T-helper 9 cell (primary cell): Measurements from ENCODE around the gene SPAG7.
A peak's percentile ranks its signal among the peaks of the same experiment; 100 is the strongest.

Experiments
- DNase-seq: peaks from one replicate; pipeline ENCODE4 v3.0.0-alpha.2; 2020
- total RNA-seq, 2 donors: gene quantifications; one replicate each; lab custom pipeline; 2026; lab: John Stamatoyannopoulos, UW

The SPAG7 gene, protein sequence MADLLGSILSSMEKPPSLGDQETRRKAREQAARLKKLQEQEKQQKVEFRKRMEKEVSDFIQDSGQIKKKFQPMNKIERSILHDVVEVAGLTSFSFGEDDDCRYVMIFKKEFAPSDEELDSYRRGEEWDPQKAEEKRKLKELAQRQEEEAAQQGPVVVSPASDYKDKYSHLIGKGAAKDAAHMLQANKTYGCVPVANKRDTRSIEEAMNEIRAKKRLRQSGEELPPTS
- total RNA-seq: 23.7 to 51.6 reads per million in 2 donors

DNA sequence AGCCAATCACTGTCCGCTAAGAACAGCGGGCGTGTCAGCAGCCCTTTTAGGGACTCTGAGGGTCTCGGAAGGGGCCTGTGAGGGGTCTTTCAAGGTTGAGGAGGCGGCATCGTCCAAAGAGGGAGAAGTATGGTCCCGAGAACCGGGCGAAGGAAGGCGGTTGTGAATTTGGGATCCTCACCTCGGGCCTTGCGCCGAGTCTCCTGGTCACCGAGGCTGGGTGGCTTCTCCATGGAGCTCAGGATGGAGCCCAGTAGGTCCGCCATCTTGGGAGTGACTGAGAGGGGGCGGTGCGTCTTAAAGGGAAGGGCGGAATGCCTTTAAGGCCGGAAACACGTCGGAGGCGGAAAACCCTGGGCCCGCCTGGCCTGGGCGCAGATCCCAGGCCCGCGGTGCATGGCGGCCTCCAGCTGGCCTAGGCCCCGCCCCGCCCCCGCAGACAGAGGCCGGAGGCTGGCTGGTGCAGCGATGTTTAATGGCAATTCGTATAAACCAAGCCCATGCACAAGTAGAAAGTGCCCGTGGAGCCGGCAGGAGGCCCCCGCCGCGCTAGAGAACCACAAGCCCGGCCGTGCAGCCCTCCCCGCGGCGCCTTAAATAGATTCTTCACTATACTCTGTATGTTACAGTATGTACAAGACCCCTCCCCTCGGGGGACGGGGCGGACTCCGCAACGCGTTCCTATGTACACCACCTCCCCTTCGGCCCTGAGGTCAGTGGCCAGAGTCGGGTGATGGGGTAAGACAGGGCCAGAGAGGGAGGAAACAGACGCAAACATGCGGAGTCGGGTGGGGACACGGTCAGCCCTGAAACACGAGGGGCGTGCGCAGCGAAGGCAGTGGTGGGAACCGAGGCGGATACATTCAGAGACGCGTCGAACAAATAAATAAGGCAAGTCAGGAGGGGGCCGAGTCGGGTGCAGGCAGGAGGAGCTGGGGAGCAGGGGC is at the start of gene SPAG7:
Gene SPAG7 (minus strand): TSS at position 279 of the 947 bp plus-strand sequence. CDS start 13 bp downstream, at position 266.
- peak; percentile 89 for DNase-seq

DNA sequence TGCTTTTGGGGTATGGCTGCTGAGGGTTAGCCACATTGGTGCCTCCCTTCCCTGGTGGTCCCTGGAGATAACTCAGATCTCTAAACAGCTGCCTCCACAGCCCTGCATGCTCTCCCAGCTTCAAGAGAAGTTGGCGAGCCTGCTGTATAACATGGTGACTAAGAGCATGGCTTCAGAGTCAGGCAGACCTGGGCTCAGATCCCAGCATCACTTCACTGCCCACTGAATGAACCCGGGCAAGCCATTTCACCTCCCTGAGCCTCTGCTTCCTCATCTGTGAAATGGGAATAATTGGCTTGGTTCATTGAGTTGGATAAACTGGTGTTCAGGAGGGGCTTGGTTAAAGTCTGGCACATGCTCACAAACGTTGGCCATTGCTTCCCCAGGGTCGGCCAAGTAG is 46.7 kb upstream of the SPAG7 start:
- DNase-seq: no peak

DNA sequence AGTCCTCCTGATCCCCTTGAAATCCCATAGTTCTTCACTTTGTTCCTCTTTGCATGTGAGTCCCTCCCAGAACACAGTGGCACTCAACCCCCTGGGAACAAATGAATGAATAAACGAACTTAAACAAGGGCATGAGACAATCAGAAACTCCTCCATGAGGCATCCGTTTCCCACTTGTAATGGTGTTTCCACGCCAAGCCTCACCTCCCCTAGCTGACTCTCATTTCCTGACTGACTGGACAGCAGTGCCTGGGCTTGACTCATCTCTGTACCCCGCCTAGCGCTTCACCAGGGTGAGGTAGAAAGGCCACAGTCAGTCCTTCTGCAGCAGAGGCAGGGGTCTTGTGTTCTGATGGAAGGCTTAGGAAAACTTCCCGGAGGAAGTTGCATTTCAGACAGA is 44.3 kb upstream of the SPAG7 start:
- no peak for DNase-seq

DNA sequence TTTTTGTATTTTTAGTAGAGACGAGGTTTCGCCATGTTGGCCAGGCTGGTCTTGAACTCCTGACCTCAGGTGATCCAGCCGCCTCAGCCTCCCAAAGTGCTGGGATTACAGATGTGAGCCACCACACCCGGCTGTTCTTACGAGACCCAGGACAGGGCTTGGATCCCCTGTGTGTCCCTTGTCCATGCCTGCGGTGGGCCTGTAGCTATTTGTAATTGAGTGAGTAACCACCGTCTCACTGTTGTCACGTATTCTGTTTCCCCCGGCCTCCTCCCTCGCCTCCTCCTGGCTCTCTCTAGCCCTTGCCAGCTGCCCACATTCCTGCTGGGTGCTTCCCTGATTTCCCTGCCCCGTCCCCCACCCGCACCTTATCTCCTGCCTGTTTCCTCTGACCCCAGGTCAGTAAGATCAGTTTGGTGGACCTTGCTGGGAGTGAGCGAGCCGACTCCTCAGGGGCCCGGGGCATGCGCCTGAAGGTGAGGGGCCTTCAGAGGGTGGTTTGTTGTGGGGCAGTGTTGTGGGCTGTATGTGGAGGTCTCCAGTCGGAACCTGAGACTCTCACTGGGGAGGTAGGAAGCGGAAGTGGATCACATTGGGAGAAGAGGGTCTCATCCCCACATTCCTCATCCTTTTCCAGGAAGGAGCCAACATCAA is 35.7 kb upstream of the SPAG7 start:
- no peak for DNase-seq

DNA sequence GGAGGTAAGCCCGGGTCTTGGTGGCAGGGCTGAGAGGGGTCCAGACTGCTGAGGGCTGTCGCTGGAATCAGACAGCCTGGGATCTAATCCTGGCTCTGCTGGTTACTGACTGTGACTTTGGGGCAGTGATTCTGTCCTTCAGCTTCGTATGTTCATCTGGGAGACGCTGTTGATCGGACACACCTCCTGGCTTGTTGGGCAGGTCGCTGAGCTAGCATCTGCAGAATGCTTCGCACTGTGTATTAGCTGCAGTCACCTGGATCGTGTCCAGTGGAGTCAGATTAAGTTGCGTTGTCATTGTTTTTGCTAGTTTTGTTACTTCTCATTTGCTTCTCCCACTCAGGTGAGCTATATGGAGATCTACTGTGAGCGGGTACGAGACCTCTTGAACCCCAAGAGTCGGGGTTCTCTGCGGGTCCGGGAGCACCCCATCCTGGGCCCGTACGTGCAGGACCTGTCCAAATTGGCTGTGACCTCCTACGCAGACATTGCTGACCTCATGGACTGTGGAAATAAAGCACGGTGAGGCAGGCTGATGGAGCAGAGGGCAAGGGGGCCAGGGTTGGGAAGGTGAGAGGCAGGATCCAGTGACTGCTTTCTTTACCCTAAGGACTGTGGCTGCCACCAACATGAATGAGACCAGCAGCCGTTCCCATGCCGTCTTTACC is 34.6 kb upstream of the SPAG7 start:
- DNase-seq: no peak

DNA sequence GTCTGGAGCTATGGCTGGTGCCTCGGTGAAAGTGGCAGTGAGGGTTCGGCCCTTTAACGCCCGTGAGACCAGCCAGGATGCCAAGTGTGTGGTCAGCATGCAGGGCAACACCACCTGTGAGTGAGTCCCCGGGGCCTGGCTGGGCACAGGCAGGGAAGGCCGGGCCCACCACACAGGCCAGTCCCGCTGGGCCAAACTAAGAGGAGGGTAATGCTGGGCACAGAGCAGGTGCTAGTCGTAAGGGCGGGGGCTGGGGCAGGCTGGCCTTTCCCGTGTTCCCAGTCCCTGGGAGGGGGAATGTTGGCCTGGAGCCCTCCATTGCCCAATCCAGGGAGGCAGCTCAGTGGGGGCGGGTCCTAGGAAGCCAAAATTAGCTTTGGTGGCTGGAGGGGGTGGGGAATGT is 32.6 kb upstream of the SPAG7 start:
- DNase-seq: no peak

DNA sequence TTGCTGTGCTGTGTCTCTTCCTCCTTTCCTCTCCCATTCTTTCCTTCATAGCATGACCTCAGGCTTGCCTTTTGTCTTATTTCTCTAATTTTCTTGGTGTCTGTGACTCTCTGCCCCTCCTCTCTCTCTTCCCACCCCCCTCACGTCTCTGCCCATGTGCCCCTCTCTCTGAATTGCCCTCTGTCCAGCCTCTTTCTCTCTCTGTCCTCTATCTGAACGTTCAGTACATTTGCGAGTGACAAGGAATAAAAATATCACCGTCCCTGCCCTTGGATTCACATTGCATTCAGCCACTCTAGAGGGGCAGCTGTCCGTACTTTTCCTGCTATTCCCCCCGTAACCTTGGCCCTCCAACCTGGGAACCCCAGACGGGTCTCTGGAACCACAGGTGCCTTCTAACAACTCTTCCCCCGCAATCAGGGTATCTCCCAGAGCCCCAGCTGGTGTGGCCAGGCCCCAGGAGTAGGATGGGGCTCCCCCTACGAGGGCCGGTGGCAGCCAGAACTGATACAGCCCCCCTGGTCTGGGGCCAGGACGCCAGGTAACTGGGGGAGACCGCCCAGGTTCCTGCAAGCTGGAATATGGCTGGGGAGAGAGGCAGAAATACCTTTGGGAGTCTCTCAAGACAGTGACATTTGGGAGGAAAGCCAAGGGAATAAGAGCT is 31.9 kb upstream of the SPAG7 start:
- no peak for DNase-seq

DNA sequence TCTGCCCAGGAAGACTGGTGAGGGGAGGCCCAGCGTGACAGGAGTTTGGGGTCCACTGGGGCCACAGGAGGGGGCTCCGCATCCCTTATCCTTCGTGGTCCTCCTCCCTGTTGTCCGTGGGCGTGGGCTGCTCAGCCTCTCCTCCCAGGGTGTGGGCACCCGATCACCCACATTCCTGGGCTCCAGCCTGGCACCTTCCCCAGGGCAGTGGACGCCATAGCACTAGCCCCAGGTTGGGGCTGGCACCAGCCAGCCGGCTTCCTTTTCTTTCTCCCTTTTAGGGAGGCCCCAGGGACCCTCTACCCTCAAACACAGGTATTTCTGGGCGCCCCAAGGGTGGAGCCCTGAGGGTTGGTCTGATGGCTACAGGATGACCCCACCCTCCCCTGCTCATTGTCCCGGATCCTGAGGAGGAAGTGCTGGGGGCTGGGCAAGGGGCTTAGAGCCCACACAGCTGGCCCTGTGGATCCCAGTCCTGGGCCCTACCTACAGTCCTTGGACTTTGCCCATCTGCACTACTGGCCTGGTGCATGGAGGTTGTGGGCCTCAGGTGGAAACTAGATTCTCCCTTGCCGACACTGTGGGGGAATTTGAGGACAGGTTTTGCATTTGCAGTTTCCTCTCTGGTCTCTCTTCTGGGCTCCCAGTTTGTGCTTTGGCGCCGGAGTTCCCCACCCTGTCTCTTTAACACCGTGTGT is 31.3 kb upstream of the SPAG7 start:
- DNase-seq: no peak

DNA sequence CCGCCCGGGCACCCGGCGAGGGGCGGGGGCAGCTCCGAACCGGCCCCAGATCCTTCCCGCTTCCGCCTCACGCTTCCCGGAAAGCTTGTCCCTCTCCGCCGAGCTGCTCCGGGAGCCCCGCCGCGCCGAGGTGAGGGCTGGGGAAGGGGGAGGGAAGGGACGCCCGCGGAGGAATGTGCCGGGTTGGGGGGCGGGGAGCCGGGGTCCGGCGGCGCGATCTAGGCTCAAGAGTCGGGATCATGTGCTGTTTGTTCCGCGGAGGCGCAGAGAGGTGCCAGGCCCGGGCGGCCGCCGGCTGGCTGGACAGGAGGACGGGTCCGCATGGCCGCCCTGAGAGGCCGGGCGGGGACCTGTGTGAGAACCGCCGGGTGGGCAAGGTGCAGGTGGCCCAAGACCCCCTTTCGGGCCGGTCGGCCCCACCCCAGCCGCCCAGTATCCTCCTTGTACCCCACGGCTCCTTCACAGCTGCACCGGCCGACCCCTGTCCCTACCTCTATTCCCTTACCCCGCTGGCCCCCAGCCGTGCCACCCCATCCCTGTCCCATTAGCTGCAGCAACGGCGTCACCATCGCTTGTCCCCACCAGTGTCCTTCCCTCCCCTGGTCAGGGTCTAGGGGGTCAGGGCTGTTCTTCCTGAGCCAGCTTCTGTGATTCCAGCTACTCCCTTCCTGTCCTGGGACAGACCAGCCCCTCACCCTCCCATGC is 30.6 kb upstream of the SPAG7 start:
- peak; percentile 21 for DNase-seq

DNA sequence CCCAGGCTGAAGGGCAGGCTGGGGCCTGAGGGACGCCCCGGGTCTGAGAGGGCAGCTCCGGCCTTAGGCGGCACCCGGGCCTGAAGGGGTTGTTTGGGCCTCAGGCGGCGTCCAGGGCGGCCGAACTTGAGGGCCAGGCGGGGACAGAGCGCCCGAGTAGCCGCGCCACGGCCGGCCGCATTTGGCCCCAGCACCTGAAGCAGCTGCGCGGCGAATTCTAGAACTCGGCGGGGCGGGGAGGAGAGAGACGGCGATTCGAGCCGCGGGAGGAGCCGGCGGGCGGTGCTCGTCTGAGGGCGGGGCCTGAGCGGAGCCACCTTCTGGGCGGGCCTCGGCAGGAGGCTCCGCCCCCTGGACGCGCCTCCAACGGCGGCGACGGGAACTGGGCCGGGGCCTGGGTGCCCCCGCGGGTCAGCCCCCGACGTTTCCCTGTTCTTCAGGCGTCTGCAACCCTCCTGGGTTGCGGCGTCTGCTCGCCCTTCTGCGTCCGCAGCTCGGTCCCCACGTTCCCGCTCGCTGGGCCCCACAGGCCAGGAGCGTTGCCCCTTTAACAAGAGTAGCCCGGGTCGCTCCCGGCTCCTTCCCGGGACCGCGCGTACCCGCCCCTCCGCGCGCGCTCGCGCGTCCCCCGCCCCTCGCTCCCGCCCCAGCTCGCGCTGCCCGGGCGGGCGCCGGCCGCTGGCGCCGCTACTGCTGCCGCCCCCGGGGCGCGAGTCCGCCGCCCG is 29.8 kb upstream of the SPAG7 start, which contains the start of the genes INCA1 and KIF1C:
Gene INCA1 (minus strand): TSS at position 221 of the 725 bp plus-strand sequence. CDS start 3,085 bp downstream, outside the sequence.
Gene KIF1C (plus strand): TSS at position 649 of the 725 bp plus-strand sequence. CDS start 2,297 bp downstream, outside the sequence.
- peak; percentile 87 for DNase-seq

DNA sequence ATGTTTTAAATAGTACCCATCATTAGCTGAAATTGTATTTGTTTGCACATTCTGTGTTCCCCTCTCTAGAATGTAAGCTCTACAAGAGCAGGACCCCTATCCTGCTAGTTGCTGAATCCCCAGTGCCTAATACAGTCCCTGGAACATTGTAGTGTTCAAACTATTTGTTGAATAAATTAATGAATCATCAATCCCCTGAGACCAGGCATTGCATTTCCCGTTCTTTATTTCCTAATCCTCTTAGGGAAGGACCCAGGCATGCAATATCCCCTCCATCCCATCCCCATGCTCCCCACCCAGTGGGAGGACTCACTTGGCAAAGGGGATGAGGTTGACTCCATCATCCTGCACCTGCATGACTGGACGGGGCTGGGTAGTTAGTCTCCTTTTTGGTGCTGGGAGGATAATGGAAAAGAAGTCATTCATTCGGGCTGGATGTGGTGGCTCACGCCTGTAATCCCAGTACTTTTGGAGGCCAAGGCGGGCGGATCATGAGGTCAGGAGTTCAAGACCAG is 26.5 kb upstream of the SPAG7 start:
- DNase-seq: no peak

DNA sequence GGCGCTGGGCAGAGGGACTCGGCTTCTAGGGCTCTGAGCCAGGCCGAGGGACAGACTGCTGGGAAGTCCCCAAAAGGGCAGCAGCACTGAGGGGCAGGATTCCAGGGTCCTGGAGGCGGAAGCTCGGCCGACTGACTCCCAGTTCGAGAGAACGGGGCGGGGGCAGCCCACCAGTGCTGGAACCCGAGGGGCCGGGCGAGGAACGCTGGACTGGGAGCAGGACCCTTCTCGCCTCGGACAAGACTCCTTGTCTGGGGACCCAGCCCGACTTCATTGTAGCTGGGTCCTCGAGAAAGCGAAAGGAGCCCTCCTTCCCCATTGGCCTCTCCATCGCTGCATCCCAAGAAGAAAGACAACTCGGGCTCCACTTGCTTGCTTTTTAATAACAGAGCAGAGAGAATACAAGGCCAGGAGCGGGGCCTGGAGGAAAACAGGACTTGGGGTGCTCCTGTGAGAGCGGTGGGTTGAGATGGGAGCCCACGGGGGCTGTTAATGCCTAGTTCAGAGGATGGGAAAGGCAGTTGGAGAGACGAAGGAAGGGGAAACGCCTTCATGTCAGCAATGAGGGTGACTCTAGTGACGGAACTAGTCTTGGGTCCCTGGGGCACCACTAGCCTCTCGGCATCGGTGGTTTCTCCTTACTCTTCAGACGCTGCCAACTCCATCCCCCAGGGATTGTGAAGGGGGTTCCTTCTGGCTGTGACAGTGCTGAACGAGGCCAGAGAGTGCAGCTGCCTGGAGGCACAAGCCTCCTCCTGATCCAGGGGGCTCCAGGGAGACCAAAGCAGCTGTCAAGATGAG is 20.4 kb upstream of the SPAG7 start:
- DNase-seq: no peak

DNA sequence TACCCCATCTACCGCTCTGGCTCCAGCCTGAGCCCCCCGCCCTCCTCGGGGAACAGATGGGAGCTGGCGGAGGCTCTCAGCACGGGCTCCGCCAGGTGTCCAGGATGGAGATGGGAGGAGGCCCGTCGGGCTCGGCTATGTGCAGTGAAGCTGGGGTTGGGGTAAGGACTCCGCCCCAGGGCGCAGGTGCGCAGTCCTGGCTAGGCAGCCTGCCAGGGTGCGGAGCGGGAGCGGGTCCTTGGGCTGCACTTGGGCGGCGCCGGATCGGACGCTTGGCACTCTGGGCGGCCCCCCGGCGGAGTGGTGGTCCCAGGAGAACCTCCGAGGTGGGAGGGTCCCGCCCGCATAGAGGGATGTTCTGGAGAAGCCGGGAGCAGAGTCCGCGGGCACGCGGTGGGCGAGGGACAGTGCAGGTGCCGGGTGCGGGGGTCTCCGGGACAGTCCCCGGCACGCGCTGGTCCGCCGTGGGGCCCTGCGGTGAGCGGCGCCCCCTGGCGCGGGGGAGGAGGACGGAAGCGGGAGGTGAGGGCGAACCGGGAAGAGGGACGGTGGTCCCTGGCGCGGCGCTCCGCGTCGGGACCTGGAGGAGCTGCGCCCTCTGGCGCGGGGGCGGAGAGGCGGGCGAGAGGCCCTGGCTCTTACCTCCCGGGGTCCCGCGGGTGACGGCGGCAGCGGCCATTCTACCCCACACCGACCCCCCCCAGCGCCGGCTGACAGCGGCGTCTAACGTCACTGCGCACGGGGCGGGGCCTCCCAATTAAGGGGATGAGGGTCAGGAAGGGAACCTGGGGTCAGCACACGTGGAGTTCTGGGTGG is 19.5 kb upstream of the SPAG7 start, which contains the start of gene CAMTA2:
Gene CAMTA2 (minus strand): TSS at position 725 of the 816 bp plus-strand sequence. CDS start 1,453 bp downstream, outside the sequence.
- DNase-seq: peak; percentile 91

DNA sequence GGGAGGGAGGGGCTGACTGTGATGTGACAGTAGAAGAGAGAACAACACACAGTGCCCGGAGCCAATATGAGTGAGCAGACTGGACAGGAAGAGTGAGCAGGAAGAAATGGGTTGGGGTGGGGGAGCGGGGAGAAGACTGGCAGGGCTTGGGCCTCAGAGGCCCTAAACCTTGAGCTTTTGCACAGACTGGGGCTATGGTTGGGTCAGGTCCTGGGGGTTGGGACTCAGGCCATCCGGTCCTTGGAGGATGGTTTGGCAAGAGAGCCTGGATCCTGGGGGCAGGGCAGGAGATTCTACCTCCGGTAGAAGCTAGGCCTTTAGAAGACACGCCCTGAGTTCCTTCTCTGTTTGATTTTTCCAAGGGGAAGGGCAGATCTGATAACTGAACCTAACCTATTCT is 18.8 kb upstream of the SPAG7 start:
- no peak for DNase-seq

DNA sequence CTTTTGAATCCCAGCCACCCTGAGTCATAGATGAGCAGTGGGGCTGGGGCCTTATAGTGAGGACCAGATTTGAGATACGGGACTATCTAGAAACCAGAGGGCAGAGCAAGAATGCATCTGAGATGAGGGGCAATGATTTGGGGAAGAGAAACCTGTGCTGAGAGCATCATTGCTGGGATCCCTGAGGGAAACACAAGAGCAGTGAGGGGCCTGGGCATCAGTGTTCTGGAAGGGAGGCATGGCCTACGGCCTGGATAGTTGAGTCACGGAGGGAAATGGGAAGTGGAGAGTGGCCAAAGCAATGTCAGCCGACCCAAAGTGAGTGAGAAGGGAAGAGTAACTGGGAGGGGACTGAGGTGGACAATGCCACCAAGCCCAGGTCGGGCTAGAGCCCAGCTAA is 14.7 kb upstream of the SPAG7 start:
- no peak for DNase-seq

DNA sequence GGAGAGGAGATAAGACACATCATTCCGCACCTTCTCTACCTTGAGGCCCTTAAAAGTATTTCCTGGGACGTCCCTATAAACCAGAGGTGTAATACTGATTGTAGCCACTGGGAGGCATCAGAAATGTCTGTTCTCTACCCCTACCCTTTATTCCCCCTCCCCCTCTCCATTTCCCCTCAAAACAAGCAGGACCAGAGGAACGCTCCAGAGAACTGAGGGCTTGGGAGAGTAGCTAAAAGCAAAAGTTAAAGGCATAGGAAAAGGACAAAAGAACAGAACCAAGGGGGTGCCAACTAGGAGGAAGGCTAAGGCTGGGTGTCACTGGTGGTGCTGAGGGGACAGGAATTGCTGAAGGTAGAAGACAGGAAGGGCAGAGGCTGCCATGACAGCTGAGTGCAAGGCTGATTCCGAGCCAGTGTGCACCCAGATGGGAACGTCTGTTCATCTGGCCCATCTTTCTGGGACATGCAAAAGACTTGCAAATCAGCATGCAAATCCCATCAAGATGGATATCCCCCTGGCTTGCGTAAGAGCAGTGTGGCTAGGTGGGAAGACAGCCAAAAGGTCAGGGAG is 13.1 kb upstream of the SPAG7 start:
- DNase-seq: no peak

DNA sequence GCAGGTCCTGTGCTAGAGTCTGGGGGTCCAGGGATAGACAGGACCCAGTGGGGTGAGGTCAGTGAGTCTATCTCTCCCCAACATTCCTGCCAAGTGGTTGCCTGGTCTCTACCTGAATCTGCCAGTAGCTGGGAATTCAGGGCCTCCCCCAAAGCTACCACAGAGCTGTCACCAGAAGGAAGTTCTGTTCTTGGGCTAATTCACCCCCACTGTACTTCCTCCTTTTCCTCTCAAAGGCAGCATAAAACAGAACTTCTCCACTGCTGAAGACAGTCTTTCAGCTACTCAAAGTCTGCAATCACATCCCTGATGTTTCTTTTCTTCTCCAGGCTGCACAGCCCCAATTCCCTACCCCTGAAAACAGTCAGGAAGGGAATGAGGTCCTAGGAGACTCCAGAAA is 11.1 kb upstream of the SPAG7 start:
- no peak for DNase-seq
